EH (cell line): ENCODE measurements around the gene HFM1.

ENCODE experiments used
- DNase-seq: peaks from one replicate; pipeline ENCODE4 v3.0.0-alpha.2; 2015; ENCODE audit warnings: low read depth

The HFM1 gene

DNA sequence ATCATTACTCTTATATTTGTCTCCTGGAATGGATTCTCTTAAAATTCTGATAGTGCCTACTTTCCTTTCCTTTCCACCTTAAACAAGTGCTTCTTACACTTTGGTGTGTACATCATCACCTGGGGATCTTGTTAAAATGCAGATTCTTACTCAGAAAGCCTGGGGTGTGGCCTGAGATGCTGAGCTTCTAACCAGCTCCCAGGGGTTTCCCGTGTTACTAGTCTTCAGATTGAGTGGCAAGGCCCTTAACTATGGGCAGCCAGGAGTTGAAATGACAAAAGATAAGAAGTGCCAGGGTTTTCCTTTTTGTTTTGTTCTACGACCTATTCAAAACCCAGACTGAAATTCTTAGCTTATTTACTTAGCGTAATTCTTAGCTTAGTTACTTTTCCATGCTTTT is 159.2 kb downstream of the HFM1 start:
- DNase-seq = no peak

DNA sequence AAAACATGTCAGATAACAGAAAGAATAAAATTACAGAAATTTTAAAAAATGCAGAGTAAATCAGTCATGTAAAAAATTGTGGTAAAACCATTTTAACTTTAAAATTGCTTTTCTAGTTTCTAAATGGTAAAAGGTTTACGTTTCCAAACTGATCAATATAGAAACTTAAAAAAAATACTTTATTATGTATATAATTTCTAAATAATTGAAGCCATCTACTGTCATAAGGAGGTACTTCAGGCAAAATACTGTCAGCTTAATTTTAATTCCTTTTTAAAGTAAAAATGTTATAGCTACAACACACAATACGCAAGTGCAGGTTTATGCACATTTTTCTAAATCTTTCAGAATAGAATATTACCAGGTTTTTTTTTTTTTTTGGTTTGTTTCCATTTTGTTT is 159.9 kb downstream of the HFM1 start:
- no peak for DNase-seq

DNA sequence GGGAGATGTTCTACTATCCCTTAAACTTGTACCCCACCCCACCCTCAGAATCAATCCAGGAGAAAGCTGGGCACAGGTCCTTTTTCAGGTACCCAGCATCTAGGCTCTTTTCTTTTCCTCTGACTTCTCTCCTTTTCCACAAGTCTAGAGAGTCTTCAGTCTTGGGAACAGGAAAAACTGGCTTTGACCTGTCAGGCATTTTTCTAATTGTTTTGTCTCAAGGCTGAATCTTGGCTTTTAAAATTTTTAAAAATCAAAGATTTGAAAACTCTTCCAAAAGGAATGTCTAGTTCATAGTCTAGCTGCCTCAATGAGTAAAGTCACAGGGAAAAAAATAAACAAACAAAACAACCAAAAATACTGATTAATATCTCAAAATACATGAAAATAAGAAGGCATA is 161.5 kb downstream of the HFM1 start:
- no peak for DNase-seq

DNA sequence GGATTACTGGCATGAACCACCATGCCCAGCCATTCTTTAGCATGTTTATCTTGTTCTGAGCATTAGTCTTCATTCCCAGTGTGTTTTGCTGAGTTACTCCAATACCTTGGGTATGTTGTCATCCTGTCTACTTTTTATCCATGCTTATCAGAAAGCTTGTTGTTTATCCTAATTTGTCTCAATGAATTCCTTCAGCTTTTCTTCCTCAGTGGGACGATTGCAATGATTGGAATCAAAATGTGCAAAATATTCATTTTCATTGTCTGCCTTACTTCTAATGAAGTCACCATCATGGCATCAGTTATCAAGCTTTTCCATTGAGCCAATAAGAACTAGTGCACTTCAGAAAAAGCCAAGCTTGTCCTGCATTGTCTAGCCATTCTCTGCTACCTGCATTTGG is 170.5 kb downstream of the HFM1 start:
- DNase-seq = no peak

DNA sequence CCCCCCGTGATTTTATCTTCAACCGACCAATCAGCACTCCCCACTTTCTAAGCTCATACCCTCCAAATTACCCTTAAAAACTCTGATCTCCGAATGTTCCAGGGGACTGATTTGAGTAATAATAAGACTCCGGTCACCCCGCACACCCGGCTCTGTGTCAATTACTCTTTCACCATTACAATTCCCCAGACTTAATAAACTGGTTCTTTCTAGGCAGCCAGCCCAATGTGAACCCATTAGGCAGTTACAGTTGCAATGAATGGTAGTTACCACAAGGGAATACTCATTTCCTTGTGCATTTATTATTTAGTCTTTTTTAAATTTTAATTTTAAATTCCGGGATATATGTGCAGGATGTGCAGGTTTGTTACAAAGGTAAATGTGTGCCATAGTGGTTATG is 177.9 kb downstream of the HFM1 start:
- no peak for DNase-seq

DNA sequence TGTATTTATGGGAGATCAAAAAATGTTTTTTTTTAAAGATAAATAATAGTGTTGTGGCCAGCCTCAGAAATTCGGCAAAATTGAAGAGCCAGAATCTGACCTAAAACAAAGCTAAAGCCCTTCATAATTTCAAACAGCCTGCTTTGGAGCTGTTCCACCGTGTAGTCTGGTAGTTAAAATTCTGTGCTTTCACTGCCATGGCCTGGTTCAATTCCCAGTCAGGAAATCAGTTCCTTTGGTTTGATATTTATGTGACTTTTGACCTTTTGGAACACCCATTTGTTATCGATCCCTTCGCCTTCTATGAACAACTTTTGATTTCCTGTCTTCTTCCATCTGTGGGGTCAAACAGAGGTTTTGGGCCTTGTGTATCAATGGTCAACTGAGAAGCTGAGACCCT is 179.8 kb downstream of the HFM1 start:
- no peak for DNase-seq

DNA sequence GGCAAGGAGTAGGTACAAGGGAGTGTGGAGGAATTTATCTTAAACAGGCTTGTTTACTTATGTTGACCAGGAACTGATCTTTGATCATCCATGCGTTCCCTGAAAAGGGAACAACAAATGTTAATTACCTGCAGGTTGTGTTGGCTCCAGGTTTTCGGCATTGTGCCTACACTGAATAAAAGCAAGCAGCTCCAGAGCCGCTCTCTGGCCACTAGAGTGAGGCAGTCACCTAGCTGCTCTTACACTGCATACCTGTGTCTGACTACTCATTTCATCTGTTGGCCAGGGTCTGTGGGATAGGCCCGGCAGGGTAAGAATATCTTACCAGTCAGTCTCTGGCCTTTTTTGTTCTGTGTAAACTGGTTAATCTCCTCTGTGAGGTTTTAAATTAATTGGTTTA is 183.6 kb downstream of the HFM1 start:
- DNase-seq = no peak

DNA sequence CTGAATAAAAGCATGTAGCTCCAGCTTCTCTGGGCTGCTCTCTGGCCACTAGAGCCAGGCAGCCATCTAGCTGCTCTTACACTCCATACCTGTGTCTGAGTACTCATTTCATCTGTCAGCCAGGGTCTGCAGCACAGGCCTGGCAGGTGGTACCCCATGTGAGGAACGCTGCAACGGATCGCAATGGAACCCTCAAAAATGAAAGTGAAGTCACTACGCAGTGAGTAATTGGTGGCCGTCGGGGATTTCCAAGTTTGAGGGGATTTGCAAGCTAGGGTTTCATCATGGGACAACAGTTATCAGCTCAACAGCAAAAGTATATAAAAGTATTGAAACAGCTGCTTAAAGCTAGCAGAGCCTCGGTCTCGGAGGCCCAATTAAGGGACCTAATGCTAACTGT is 186.7 kb downstream of the HFM1 start:
- no peak for DNase-seq
